Gastroesophageal sphincter (tissue), 3 donors: ENCODE data around the gene ZNF664.

ENCODE experiments used
- EP300 ChIP-seq: sonication (generic); formaldehyde crosslinking; IDR thresholded peaks from one replicate; pipeline ENCODE4 v1.6.1; 2017; ENCODE audit warnings: antibody characterized with exemption, mild to moderate bottlenecking
- POLR2A ChIP-seq, 2 donors: fragments of 450-650 bp; IDR thresholded peaks; one replicate each; pipeline ENCODE4 v1.6.1; 2017; ENCODE audit warnings: antibody characterized with exemption in 2 of 2, mild to moderate bottlenecking in 2 of 2, moderate library complexity in 1 of 2
- TF ChIP-seq, protein P1 (sequence below), 4 experiments: fragments of 200-600 bp in 2 of 4; fragments of 450-650 bp in 2 of 4; sonication (generic) in 1 of 4; IDR thresholded peaks; one replicate each; pipeline ENCODE4 v1.5.1; 2017 to 2019; ENCODE audit warnings: antibody characterized with exemption in 4 of 4, mild to moderate bottlenecking in 2 of 4, moderate library complexity in 2 of 4

DNA sequence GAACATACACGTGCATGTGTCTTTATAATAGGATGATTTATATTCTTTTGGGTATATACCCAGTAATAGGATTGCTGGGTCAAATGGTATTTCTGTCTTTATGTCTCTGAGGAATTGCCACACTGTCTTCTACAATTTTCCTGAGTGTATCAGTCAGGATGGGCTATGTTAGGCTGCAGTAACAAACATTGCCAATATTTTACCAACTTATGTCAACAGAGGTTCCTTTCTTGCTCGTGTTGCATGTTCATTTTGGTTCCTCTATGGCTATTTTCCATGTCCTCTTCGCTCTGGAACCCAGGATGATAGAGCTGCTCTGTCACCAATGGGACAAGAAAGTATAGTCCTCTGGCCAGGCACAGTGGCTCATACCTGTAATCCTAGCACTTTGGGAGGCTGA is 86.7 kb downstream of the ZNF664 start:
- TF ChIP-seq, protein P1, sequence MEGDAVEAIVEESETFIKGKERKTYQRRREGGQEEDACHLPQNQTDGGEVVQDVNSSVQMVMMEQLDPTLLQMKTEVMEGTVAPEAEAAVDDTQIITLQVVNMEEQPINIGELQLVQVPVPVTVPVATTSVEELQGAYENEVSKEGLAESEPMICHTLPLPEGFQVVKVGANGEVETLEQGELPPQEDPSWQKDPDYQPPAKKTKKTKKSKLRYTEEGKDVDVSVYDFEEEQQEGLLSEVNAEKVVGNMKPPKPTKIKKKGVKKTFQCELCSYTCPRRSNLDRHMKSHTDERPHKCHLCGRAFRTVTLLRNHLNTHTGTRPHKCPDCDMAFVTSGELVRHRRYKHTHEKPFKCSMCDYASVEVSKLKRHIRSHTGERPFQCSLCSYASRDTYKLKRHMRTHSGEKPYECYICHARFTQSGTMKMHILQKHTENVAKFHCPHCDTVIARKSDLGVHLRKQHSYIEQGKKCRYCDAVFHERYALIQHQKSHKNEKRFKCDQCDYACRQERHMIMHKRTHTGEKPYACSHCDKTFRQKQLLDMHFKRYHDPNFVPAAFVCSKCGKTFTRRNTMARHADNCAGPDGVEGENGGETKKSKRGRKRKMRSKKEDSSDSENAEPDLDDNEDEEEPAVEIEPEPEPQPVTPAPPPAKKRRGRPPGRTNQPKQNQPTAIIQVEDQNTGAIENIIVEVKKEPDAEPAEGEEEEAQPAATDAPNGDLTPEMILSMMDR (IDR thresholded peaks at IDR 0.05) = no peak
- TF ChIP-seq EP300 = no peak
- no peak for TF ChIP-seq POLR2A (IDR thresholded peaks at IDR 0.05)
